NCI-H748 (cell line): Measurements from ENCODE around the gene ZDHHC4.
A peak's percentile ranks its signal among the peaks of the same experiment; 100 is the strongest.
"Not testable (repeated sequence)": the region's sequence is repeated elsewhere in the genome, so short reads cannot be mapped to it uniquely, and the experiment has no call there.

Experiments
- DNase-seq: peaks from one replicate; lab custom pipeline; 2025; ENCODE audit not compliant: unreplicated experiment; lab: John Stamatoyannopoulos, UW

Gene ZDHHC4

DNA sequence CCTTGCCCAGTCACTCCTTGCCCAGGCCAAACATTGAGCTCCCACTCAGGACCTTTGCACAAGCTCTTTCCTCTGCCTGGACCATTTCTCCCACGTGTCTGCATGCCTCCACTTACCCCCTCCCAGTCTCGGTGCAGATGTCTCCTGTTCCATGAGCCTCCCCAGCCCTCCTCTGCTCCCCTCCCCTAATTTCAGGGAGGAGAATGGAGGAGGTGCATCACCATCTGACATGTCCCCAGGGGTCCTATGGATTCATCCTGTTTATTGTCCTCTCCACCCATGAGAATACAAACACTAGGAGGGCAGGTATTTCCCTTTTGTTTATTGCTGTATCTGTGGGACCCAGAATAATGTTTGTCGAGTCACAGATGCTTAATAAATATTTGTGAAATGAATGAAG, 17.4 kb upstream of the ZDHHC4 start:
- DNase-seq = no peak

DNA sequence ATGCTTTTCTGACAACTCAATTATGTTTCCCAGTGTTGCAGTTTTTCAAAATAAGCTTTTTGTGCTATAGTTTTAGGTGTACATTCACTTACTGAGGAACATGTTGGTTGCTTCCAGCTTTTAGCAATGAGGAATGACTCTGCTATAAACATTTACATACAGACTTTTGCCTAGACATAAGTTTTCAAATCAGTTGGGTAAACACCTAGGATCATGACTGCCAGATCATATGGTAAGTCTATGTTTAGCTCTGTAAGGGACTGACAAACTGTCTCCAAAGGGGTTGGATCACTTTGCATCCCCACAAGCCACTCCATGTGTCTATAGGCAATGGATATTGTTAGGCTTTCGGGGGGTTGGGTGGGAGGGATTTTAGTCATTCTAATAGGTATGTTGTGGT, 15.1 kb upstream of the ZDHHC4 start:
- DNase-seq = no peak

DNA sequence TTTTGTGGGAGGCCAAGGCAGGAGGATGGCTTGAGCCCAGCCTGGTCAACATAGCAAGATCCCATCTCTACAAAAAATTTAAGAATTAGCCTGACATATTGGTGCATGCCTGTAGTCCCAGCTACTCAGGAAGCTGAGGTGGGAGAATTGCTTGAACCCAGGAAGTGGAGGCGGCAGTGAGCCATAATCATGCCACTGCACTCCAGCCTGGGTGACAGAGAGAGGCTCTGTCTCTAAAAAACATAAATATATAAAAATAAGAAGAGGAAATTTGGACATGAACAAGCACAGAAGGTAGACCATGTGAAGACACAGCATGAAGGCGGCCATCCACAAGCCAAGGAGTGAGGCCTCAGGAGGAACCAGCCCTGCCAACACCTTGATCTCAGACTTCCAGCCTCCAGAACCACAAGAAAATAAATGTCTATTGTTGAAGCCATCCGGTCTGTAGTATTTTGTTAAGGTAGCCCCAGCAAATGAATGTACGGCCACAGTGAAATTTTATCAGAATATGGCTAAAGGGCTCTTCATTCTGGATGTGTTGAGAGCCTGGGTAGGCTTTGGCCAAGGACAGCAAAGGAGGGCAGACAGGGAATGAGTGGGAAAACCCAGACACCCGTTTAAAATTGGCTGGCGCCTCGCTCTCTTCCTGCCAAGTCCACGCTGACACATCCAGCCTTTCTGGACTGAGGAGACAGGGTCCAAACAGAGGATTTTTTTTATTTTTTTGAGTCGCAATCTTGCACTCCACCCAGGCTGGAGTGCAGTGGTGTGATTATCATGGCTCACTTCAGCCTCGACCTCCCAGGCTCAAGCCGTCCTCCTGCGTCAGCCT, 13.1 kb upstream of the ZDHHC4 start:
- DNase-seq = no peak

DNA sequence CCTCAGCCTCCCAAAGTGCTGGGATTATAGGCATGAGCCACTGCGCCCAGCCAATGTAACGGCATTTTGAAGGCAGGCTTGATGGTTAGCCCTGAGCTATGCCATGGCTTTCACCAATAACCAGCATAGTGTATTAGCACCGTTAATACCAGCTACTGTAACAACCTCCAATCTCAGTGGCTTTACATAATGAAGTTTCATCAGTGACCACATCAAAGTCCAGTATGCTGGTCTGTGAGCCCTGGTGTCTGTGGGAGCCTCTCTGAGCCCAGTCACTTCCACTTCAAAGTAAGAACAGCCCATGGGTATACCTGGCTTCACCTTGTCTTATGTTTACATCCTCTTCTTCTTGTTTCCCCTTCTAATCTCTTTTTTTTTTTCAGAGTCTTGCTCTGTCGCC, 11.6 kb upstream of the ZDHHC4 start:
- no peak for DNase-seq

DNA sequence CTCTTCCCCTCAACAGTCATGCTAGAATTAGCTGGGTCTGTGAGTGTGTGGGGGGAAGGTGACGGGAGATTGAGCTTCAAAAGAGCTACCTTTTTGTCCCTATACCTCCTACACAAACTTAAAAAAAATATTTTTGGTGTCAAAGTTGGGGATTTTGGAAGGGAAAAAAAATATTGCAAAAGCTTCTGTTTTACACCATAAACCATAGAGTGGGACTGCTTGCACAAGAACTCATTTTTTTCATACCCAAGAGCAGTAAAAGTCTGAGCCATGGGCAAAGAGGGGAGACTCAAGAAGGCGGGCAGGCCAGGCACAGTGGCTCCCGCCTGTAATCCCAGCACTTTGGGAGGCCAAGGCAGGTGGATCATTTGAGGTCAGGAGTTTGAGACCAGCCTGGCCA, 9.4 kb upstream of the ZDHHC4 start:
- DNase-seq = no peak

DNA sequence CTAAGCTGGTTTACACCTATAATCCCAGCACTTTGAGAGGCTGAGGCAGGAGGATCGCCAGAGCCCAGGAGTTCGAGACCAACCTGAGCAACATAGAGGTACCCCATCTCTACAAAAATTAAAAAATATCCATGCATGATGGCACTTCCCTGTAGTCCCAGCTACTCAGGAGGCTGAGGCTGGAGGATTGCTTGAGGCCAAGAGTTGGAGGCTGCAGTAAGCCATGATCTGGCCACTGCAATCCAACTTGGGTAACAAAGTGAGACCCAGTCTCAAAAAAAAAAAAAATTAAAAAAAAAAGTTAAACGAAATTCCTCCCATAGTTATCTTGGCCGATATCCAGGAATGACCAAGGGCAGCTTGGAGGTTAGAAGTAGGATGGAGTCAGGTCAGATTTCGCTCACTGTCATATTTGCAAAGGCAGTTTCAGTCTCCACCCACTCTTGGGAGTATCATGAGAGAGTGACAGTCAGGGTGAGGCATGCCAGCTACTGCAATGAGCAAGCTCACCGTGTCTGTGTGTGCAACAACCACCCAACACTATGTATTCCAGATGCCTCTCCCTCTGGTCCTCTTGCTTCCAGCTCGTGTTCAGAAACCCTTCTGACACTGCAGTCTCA, 6.0 kb upstream of the ZDHHC4 start:
- no peak for DNase-seq

DNA sequence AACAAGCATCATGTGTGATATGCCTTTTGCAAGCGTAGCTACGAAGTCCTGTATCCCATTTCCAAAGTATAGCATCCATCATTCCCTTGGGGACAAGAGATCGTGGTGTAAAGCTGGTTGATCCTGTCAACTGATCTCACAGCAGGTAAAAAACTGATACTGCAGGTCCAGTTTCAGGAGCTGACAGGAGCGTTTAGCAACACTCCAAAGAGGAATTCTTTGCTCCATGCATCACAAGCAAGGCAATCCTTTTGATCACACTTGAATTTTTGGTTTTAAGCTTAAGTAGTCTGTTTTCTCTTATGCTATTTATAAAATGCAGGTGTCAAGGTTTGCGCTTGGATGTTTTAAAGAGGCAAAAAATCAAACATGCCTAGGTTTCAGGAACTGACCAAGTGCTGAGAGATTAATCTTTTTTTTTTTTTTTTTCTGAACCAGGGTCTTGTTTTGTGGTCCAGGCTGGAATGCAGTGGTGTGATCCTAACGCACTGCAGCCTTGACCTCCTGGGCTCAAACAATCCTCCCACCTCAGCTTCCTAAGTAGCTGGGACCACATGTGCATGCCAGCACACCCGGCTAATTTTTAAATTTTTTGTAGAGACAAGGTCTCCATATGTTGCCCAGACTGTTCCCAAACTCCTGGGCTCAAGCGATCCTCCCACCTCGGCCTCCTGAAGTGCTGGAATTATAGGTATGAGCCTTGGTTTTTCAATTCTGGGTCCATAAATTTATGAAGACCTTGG, 1.8 kb upstream of the ZDHHC4 start:
- DNase-seq = no peak

DNA sequence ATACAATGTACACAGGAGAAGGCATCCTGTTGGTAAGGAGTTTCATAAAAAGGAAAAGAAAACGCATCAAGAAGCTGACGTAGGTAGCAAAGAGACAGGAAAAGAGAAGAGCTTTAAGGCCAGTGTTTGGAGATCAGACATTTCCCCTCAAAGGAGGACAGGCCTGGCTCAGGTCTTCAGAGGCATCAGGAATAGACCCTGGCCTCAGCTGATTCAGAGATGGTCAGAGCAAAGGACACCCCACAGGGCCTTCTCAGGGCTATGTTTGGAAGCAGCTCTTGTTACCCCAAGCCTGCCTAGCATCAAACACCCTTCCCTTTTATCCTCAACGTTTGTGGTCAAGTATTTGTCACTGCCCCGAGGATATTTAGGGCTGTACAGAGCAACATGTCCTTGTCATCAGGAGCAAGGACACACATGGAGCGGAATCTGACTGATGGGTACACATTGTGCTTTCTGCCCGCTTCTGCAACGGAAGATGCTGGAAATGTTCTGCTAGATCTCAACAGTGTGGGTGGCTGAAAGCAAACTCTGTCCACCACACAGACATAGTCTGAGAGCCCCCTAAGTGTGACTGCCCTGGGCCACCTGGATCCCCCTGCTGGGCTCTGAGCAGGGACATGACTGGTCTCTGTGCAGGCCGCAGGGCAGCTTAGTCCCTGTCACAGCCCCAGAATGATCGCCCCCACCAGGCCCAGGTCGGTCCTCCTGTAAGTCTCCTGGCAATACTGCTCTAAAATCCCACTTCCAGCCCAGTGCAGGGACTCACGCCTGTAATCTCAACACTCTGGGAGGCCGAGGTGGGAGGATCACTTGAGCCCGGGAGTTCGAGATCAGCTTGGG, 1.0 kb upstream of the ZDHHC4 start:
- no peak for DNase-seq

DNA sequence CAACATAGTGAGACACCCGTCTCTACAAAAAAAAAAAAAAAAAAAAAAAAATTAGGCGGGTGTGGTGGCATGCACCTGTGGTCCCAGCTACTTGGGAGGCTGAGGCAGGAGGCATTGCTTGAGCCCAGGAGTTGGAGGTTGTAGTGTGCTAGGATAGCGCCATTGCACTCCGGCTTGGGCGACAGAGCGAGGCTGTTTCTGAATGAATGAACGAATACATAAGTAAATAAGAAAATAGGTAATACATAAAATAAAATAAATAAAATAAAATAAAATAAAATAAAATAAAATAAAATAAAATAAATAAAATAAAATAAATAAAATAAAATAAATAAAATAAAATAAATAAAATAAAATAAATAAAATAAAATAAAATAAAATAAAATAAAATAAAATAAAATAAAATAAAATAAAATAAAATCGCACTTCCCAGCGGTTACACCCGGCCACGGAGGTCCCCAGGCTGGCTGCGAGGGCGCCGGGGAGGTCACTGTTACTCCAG, 336 bp upstream of the ZDHHC4 start:
- peak; percentile 16 for DNase-seq

DNA sequence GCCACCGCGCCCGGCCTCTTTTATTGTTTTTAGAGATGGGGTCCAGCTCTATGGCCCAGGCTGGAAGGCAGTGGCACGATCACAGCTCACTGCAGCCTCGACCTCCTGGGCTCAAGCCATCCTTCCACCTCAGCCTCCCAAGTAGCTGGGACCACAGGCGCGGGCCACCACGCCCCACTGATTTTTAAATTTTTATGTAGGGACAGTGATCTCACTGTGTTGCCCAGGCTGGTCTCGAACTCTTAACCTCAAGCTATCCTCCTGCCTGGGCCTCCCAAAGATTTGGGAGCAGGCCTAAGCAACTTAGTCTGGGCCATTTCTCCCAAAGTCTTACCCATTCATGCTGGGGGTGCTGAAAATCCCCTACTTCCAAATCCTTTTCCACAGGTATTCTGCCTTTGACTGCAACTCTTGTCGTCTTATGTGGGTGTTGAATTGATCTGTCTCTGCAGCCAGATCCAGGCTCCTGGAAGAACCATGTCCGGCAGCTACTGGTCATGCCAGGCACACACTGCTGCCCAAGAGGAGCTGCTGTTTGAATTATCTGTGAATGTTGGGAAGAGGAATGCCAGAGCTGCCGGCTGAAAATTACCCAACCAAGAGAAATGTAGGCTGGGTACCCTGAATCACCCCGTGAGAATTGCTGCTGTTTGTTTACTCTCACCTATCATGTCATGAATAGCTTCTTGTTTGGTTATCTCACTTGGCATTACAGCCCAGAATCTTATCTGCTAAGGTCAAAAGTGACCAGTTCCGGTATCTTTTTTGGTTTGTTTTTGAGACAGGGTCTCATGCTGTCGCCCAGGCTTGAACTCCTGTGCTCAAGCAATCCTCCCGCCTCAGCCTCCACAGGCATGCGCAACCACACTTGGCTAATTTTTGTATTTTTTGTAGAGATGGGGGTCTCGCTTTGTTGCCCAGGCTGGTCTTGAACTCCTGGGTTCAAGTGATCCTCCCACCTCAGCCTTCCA, 1.1 kb downstream of the ZDHHC4 start:
- DNase-seq = no peak

DNA sequence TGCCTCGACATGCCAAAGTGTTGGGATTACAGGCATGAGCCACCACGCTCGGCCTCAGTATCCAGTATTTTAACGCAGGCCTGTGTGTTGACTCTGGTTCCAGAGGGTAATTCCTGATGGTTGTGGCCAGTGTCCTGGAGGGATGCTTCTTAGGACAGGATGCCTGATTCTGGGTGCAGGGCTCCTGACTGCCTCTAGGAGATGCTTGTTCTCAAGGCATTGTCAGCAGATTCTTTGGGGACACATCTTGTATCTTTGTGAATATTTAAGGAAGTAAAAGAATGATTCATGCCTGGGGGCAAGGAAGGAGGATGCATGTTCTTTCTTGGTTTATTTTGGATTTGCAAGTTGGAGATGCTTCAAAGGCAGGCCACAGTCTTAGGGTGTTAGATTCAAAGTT, 2.2 kb downstream of the ZDHHC4 start:
- DNase-seq = no peak

DNA sequence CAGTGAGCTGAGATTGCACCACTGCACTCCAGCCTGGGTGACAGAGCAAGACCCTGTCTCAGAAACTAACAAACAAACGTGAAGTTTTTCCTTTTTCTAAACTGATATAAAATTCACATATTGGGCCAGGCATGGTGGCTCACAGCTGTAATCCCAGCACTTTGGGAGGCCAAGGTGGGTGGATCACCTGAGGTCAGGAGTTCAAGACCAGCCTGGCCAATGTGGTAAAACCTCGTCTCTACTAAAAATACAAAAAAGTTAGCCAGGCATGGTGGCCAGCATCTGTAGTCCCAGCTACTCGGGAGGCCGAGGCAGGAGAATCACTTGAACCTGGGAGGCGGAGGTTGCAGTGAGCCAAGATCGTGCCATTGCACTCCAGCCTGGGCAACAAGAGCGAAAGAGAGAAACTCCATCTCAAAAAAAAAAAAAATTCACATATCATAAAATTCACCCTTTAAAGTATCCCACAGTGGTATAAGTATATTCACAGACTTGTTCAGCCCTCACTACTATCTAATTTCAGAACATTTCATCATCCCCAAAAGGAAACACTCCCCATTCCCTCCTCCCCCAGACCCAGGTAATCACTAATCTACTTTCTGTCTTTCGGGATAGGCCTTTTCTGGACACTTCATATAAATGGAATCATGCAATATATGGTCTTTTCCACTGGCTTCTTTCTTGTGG, 8.6 kb downstream of the ZDHHC4 start:
- not testable (repeated sequence) for DNase-seq

DNA sequence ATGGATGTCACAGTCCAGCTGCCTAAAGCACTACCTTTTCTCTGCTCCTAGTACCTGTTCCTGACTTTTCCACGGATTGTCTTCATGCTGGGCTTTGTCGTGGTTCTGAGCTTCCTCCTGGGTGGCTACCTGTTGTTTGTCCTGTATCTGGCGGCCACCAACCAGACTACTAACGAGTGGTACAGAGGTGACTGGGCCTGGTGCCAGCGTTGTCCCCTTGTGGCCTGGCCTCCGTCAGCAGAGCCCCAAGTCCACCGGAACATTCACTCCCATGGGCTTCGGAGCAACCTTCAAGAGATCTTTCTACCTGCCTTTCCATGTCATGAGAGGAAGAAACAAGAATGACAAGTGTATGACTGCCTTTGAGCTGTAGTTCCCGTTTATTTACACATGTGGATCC, 11.3 kb downstream of the ZDHHC4 start:
- no peak for DNase-seq

DNA sequence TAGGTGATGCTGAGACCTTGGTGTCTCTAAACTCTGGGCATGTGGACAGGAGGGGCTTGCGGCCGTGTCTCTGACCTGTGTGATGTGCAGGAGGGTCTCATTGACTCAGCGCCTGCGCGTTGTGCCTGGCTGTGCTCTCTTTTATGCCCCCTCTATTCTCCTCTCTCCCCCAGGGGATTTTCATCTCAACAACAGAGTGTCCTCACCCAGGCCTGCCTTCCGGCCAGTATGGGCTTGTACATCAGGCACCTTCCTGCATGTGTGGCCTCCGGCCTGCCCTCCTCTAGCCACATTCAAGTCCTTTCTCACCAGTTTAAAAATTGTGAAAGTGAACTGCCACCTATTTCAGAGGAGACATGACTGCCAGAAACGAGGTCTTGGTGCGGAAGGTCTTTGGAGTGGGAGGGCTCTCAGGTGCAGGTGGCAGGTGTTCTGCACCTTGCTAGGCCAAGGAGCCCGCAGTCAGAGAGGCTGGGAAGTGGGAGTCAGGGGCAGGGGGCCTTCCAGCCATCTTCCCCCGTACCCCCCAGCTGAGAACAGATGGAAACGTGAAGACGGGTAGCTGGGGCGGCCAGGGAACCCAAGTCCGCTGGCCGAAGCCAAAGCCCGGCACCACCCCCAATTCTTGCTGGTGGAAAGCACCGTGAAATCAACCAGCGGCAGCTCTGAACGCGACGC, 12.0 kb downstream of the ZDHHC4 start:
- DNase-seq = no peak

DNA sequence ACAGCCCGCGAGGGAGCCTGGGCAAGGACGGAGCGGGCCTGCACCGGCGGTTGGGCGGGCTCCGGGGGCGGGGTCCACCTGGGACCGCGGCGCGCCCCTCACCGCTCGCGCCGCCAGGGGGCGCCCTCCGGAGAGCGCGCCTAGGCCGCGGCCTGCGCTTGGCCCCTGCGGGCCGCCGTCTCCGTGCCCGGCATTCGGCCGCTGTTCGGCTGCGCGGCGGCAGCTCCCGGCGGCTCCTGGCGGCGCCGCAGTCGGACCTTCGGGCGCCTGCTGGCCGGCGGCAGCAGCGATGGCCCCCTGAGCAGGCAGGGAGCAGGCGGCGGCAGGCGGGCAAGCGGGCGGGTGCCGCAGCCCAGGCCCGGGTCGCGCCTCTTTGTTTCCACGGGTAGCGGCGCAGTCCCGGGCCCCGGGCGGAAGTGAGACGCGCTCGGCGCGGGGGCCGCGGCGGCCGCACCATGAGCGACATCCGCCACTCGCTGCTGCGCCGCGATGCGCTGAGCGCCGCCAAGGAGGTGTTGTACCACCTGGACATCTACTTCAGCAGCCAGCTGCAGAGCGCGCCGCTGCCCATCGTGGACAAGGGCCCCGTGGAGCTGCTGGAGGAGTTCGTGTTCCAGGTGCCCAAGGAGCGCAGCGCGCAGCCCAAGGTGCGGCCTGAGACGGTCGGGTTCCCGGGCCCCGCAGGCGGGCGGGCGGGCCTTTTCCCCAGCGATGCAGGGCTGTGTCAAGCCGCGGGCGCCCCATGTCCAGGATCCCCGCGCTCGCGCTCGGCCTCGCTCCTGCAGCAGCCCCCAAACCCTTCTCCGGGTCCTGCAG, 12.8 kb downstream of the ZDHHC4 start, which contains the start of gene INTS15:
Gene INTS15, plus strand, starts transcription at position 193 of the 816 bp plus-strand sequence. Its CDS starts 263 bp downstream, at position 456.
- DNase-seq = peak; percentile 87

DNA sequence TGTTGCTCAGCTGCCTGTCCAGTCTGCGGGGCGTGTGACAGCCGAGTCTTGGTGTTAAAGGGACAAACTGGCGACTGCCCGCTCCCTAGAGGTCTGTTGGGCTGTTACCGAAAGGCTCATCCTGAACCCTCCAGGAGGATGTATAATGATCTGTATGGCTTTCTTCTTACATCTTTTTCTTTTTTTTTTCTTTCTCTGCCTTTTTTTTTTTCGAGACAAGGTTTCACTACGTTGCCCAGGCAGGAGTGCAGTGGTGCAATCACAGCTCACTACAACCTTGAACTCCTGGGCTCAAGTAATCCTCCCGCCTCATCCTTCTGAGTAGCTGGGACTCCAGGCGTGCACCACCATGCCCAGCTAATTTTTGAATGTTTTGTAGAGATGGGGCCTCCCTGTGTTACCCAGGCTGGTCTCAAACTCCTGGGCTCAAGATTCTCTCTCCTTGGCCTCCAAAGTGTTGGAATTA, 13.4 kb downstream of the ZDHHC4 start:
- DNase-seq = no peak

DNA sequence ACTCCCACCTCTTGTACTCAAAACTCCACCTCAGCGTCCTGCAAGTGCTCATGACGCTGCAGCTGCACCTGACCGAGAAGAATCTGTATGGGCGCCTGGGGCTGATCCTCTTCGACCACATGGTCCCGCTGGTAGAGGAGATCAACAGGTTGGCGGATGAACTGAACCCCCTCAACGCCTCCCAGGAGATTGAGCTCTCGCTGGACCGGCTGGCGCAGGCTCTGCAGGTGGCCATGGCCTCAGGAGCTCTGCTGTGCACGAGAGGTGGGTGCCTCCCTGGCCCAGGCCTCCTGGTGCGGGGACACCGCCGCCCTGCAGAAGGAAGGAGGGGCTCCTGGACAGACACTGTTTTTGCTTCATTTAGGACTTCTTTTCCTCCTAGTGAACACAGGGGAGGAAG, 22.8 kb downstream of the ZDHHC4 start:
- no peak for DNase-seq

DNA sequence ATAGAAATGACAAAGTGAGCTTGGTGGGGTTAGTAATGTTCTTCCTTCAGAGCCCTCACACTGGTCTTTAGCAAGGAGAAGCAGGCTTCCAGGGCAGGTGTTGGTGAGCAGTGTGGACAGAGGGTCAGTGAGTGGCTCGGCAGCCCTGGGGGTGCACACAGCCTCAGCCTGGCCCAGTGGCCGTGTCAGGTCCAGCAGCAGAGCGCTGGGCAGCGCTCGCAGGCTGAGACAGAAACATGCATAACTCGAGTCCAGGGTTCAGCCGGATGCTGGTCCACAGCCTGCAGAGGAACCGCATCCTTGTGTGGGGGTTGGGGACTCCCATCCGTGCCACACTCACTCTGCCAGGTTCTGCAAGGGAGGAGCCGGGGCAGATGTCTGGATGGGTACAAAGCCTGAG, 27.2 kb downstream of the ZDHHC4 start:
- DNase-seq = no peak
